GM06990 (cell line): ENCODE data around the gene CCNY.

Experiments
- DNase-seq: peaks from one replicate; pipeline ENCODE4 v3.0.0-alpha.2; 2011; ENCODE audit not compliant: insufficient read length; ENCODE audit errors: extremely low read depth
- H3K27me3 ChIP-seq: replicated peaks from 2 replicates; pipeline ENCODE4 v1.6.0; 2011; ENCODE audit warnings: low read length; ENCODE audit not compliant: control insufficient read depth, insufficient read depth
- H3K36me3 ChIP-seq: 2 replicates; pipeline ENCODE4 v1.5.1; 2011; ENCODE audit warnings: low read length; ENCODE audit not compliant: control insufficient read depth, insufficient read depth
- H3K4me3 ChIP-seq: replicated peaks from 2 replicates; pipeline ENCODE4 v1.5.1; 2011; ENCODE audit warnings: low read depth, mild to moderate bottlenecking, control low read depth, low read length
- TF ChIP-seq, protein P1 (sequence below): IDR thresholded peaks from 2 replicates; pipeline ENCODE4 v1.5.1; 2011; ENCODE audit warnings: low read length, control low read depth, mild to moderate bottlenecking, inconsistent platforms; ENCODE audit not compliant: insufficient read depth, poor library complexity, severe bottlenecking

The CCNY gene

GRCh38 chr10:35576730-35577129 lies 240.4 kb downstream of the CCNY start:
- H3K27me3 ChIP-seq = no peaks in the 10 kb centered on the region; the same call in 1 of the 2 replicates
- TF ChIP-seq, protein P1, sequence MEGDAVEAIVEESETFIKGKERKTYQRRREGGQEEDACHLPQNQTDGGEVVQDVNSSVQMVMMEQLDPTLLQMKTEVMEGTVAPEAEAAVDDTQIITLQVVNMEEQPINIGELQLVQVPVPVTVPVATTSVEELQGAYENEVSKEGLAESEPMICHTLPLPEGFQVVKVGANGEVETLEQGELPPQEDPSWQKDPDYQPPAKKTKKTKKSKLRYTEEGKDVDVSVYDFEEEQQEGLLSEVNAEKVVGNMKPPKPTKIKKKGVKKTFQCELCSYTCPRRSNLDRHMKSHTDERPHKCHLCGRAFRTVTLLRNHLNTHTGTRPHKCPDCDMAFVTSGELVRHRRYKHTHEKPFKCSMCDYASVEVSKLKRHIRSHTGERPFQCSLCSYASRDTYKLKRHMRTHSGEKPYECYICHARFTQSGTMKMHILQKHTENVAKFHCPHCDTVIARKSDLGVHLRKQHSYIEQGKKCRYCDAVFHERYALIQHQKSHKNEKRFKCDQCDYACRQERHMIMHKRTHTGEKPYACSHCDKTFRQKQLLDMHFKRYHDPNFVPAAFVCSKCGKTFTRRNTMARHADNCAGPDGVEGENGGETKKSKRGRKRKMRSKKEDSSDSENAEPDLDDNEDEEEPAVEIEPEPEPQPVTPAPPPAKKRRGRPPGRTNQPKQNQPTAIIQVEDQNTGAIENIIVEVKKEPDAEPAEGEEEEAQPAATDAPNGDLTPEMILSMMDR = no peak

DNA sequence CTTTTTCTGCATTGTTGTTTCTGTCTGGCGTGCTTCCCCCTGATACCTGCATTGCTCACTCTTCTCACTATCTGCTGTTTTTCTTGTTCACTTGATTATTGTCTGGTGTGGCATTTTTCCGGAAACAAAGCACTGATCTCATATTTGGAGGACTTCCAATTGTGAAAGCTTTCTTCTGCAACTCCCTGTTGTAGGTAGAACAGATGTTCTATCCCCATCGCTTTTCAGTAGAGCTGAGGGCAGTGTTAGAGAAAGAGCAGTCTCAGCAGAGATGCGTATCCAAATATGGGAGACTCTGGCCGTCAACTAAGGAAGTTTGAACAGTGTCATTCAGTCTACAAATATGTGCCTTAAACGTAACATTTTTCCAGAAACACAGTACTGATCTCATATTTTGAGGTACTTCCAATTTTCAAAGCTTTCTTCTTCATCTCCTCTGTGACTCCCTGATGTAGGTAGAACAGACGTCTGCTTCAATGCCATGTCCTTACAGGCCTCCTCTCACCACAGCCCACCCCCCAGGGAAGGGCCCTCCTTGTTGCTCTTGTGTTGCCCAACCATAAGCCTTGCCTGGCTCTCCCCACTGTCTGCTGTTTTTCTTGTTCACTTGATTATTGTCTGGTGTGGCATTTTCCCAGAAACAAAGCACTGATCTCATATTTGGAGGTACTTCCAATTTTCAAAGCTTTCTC lies 241.8 kb downstream of the CCNY start:
- TF ChIP-seq, protein P1 = no peak
- DNase-seq = no peak
- Histone ChIP-seq H3K27me3 (no peaks in the 10 kb centered on the region; the same call in 1 of the 2 replicates), H3K4me3 (no peak overlapping the region), H3K36me3 (no peaks in the 10 kb centered on the region)

More at GRCh38 chr10:35576730-35577129, 240.4 kb downstream of the CCNY start:
- H3K4me3 ChIP-seq = no peak overlapping the region
- H3K36me3 ChIP-seq = no peaks in the 10 kb centered on the region; the same call in 1 of the 2 replicates
- DNase-seq = no peak

GRCh38 chr10:35578618-35578956 lies 242.3 kb downstream of the CCNY start:
- TF ChIP-seq, protein P1 = no peak
- Histone ChIP-seq H3K27me3 (no peaks in the 10 kb centered on the region; the same call in 1 of the 2 replicates), H3K36me3 (no peaks in the 10 kb centered on the region), H3K4me3 (no peak overlapping the region)
- DNase-seq = no peak

DNA sequence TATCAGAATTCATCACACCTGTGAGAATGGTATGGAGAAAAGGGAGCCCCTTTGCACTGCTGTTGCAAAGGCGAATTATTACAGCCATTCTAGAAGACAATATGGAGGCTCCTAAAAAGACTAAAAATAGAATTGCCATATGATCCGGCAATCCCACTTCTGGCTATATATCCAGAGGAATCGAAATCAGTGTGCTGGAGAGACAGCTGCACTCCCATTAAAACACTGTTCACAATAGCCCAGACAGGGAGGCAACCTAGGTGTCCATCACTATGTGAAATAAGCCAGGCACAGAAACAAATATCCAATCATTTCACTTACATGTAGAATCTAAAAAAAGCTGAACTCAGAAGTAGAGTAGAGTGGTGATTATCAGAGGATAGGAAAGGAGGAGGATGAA lies 242.8 kb downstream of the CCNY start:
- H3K27me3 ChIP-seq = no peaks in the 10 kb centered on the region; the same call in 1 of the 2 replicates
- no peaks in the 10 kb centered on the region for H3K36me3 ChIP-seq
- TF ChIP-seq, protein P1 = no peak
- no peak overlapping the region for H3K4me3 ChIP-seq
- DNase-seq = no peak

DNA sequence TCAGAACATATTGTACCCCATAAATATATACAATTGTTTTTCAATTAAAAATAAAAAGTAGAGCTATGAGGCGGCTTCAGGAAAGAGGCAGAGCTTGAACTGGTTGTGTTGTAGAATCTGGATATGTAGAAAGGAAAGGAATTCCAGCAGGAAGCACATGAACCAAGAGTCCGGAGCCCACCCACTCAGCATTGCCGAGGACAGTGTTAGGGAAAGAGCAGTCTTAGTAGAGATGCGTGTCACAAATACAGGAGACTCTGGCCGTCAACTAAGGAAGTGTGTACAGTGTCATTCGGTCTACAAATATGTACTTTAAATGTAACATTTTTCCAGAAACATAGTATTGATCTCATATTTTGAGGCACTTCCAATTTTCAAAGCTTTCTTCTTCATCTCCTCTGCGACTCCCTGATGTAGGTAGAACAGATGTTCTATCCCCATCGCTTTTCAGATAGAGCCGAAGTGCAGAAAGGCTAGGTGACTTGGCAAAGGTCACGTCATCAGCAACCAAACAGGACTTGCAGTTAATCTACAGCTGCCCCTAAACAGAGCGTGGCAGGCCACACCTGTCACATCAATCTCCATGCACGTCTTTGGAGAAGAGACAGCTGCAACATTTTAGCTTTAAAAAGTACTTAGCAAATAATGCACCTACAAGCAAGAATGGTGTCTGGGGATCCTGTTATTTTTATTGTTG lies 243.6 kb downstream of the CCNY start:
- Histone ChIP-seq H3K36me3 (no peaks in the 10 kb centered on the region), H3K27me3 (no peaks in the 10 kb centered on the region; the same call in 1 of the 2 replicates), H3K4me3 (no peak overlapping the region)
- TF ChIP-seq, protein P1 = no peak
- no peak for DNase-seq
